Glomerular visceral epithelial cell (primary cell): ENCODE measurements around the gene DNAJC6.
"Not testable (repeated sequence)": the region's sequence is repeated elsewhere in the genome, so short reads cannot be mapped to it uniquely, and the experiment has no call there.

ENCODE experiments used
- DNase-seq: peaks from one replicate; pipeline ENCODE4 v3.0.0-alpha.2; 2016; ENCODE audit errors: extremely low spot score

The DNAJC6 gene

DNA sequence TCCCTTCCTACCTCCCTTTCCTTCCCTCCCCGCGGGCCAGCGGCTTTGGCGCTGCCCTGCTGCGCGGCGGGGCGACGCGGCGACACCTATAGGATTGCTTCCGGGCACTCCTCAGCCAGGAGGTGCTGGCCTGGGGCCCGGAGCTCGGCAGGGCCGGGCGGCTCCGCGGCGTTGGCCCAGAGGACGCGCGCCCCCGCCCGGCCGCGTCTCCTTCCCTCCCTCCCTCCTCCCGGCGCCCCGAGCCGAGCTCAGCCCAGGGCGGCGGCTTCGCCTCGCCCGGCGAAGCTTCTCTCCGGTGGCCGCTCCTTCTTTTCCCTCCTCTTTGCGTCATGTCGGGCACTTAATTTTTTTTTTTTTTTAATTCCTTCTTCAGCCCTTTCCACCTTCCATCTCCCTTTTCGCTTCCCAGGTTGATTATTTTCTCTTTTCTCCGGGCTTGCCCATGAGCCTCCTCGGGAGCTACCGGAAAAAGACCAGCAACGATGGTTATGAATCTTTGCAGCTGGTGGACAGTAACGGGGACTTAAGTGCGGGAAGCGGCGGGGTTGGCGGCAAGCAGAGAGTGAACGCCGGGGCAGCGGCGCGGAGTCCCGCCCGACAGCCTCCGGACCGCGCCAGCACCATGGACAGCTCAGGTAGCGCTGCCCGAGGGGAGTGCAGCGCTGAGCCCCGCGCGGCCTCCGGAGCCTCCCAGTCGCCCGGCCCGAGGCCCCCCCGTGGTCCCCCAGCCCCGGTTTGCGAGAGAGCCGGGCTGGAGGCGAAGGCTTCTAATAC is at the start of gene DNAJC6:
Gene DNAJC6, plus strand, starts transcription at position 240 of the 774 bp plus-strand sequence. Its CDS starts 203 bp downstream, at position 443.
- DNase-seq = peak; percentile 76

DNA sequence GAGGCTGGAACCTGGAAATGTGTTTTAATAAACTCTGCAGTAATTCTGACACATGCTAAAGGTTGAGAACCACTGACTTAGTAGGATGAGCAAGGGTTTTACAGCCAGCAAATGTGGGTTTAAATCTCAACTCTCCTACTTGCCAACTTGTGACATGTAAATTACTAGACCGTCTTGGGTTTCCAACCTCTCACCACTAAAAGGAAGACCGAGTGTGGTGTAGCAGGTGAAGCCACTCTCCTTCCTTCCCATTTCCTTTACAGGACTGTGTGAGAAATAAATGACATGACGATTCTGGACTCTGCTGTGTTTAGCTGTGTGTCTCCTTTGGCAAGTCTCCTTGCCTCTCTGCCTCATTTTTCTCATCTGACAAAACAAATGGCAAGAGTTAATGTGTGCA is 49.5 kb upstream of the DNAJC6 start:
- no peak for DNase-seq

GRCh38 chr1:65260851-65261473 is 48.4 kb upstream of the DNAJC6 start:
- peak; percentile 69 for DNase-seq

- no peak for DNase-seq
Observed at GRCh38 chr1:65263286-65263685, 46.1 kb upstream of the DNAJC6 start.

DNA sequence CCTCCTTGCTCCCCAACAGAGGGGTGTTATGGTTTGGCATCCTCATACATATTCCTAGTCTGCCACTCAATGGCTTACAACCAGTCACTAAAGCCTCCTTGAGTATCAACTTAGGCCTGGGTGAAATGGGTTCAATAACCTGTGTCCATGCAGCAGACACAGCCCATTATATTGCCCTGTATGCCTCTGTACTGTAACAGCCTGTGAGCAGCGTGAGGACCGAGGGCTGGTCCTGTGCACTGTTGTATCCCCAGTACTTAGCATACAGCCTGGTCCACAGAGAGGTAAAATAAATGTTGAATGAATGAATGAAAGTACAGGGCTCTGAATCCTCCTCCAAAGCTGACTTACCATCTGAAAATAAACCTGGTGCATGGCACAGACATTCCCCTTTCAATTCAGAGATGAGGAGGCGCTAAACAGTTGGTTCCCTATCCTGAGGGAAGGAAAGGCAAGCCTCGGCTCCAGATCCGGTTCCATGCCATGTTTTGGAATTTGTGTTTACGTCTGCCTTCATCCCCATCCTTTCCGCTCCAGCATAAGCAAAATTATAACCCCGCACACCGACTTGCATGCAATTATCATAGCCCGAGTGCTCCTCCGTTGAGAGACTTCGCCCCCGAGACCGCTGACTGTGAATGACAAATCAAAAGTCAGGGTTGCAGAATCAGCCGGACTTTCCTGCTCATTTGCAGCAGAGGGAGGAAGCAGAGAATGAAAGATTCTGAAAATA is 45.0 kb upstream of the DNAJC6 start:
- DNase-seq = peak; percentile 54

DNA sequence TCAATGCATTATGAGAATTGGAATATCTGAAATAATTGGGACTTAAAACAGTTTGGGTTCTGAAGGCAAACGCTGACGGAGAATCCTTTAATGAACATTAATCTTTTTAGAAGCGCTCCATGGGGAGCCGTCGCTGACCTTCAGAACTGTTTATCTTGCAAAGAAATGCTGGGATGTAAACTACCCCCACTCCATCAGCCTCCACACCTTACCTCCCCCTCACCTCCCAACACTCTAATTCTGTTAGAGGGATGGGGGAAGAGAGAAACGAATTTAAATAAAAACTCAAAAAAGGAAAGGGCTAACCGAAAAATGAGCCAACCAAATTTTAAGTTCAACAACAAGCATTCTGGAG is 44.1 kb upstream of the DNAJC6 start:
- DNase-seq = no peak

DNA sequence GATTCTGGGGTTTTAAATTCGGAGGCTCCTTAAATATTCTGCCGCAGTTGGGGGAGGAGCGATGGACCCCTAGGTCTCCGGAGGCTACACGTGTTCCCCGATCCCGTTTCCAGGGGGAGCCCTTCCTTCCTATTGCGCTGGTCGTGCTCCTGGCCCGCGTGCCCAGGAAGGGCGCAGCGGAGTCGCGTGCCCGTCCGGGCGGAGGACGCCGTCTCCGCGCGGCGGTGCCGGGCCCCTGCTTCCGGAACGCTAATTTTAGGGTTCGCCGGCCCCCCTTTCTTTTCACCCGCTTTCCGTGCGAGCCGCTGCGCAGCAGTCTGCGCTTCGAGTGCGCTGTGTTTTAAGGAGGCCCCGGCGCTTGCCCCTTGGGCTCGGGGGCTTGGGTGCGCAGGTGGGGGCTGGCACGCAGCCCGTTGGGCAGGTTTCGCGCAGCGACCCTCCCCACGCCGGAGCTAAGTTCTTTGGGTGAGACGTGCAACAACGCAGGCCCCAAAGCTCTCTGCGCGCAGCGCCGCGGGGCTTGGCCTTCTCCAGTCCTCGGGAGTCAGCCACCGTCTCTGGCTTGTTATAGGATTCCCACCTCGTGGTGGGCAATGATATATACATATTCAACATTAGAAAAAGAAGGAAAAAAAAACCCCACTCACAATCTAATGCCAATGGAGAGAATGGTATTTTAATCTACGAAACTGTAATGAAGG is 43.5 kb upstream of the DNAJC6 start:
- peak; percentile 56 for DNase-seq

DNA sequence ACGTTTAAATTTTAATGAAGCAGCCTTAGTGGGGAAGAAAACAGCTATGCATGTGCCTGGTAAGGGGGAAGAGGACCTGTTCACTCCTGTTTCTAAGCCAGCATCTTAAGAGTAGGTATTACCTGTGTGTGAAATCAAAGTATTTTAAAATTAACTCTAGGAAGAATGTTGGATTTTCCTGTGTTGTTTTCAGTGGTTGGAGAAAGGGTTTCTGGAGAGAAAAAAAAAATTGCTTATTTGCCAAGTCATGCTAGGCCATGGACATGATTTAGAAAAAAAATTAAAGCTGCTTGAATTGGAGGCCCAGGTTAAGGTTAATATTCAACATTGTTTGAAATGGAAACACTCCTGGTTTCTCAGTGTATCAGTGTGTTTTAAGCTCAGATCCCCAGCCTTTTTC is 42.9 kb upstream of the DNAJC6 start:
- DNase-seq = no peak

DNA sequence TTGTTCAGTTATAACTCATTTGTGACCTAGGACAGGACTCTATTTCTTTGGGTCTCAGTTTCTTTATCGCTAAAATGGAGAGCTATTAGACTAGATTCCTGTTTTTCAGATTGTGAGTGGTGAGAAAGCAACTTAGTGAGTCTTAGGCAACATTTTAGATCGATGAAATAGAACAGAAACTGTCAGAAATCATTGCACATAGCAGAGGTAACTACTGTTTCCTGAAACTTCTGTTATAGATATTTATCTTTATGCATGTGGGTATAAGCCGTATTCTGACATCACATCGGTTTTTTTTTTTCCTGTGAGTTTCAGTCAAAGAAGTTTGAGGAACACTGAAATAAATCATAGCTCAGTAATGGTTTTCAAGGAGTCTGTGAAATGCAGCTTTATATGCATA is 42.1 kb upstream of the DNAJC6 start:
- no peak for DNase-seq

DNA sequence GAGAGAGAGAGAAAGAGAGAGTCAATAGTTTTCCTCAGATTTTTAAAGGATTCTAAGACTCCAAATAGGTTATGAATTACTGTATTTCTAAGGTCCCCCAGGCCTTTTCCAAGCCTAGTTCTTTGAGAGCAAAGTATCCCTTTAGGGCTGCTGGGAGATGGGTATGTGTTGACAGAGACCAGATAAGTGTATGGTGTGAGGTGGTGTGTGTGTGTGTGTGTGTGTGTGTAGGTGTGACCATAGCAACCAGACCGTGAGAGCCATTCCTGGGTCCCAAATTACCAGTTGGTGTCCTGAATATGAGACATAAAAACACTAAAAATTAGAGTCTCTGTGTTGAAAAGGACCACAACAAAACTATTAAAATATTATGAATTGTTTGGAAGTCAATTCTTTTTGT is 41.7 kb upstream of the DNAJC6 start:
- DNase-seq = no peak

DNA sequence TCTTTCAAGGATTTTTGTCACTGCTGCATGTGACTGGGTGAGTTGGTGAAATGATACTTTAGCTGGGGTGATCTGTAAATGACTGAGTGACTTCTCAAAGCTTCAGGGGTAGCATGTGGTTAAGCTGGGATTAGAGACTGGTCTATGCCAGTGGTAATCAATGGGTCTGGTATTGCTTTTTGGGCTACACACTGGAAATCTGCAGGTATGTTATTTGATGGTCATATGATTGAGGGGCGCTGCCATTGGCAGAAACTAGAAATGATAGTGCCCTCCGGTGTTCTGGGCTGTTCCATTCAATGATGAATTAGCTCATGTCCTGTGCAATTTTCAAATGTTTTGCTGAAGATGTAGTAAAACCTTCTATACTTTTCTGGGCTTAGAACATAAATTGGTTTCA is 39.7 kb upstream of the DNAJC6 start:
- DNase-seq = no peak

- DNase-seq = no peak
Observed at GRCh38 chr1:65276197-65276939, 33.0 kb upstream of the DNAJC6 start.

DNA sequence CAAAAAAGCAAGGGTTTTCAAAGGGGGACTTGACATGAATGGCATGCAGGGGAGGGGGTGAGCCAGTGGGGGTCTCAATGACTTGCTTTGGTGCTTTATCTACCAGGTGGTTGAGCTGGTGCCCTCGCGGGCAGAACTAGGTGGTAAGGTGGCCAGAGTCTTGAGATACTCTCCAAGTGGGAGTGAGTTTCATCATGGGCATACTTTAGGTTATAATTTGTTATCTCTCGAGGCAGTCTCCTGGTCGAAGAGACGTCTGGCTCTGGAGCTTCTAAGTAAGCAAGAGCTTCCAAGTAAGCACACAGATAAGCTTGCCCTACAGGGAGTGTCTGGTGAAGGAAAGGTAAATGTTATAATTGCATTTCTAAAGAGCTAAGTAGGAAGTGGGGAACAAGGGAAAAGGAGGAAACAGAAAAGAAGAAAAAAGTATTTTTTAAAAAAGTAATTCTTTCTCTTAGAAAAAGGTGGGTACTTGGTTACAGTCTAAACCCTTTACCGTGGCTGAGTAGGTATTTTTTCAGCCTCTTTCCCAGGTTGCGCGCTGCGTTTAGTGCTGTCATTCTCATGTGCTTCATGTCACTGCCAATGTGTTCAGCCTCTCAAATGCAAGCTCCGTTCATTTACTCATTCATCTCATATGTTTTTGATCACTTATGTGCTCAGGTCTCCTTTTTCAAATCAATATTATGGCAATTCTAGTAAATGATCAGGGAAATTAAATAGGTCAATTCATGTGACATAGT is 31.6 kb upstream of the DNAJC6 start:
- DNase-seq = no peak

DNA sequence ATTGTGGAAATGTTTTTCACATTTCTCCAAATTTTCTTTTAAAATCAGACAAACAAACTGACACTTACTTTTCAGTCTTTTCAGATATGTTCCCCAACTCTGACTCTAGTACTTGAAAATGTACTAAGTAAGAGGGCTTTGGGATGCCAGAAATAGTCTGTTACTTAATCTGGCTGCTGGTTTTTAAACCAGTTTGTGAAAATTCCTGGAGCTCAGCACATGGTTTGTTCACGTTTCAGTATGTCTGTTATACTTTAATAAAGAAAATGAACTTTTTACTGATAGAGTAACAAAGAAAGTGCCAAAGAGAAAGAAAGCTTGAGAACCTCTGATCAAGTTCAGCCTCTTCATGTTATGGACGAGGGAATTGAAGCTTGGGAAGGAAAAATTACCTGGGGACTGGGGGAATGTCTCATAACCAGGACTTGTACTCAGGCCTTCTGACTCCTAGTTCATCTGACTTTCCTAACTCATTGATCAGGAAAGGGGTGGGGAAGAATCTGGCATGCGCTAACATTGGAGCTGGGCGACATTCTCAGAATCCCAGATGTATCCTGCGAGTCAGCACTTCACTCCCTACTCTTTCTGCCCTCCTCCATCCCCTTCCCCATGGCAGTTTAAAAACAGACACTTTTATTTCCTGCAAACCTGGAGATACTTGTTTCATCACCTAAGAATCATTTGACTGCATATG is 30.8 kb upstream of the DNAJC6 start:
- DNase-seq = no peak

DNA sequence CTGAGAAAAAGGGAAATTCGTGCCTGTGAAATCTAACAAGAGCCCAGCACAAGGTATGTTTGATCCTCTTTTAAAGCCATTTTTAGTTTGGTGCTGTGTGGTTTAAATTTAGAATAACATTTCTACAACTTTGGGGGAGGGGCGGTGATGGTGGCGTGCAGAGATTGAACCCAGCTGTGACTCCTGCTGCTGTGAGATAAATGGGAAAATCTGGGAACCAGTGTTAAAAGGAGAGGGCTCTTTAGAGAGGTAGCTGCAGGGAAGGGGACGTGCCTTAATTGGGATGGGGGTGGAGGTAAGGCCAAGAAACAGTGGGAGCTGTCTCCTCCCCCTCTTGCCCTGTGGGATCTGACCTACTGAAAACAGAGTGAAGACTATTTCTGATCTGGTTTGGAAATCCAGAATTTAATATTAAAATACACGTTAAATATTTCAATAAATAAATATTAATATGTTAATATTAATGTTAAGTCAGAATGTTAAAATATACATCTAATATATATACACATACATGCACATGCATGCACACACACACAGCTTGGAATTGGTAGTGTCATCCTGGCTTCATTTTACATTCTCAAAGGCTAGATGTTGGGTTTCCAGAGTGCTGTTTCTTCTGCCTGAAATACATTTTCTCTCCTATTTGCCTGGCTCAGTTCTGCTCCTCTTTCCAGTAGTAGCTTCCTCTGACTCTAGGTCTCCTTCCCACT is 30.1 kb upstream of the DNAJC6 start:
- DNase-seq = no peak

DNA sequence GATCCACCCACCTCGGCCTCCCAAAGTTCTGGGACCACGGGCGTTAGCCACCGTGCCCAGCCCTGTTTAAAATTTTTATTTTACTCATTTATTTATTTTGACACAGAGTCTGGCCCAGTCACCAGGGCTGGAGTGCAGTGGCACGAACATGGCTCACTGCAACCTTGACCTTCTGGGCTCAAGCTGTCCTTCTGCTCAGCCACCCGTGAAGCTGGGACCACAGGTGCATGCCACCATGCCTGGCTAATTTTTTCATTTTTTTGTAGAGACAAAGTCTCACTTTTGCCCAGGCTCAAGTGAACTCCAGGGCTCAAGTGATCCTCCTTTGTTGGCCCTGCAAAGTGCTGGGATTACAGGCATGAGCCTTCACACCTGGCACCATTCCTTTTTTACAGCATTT is 27.5 kb upstream of the DNAJC6 start:
- no peak for DNase-seq

DNA sequence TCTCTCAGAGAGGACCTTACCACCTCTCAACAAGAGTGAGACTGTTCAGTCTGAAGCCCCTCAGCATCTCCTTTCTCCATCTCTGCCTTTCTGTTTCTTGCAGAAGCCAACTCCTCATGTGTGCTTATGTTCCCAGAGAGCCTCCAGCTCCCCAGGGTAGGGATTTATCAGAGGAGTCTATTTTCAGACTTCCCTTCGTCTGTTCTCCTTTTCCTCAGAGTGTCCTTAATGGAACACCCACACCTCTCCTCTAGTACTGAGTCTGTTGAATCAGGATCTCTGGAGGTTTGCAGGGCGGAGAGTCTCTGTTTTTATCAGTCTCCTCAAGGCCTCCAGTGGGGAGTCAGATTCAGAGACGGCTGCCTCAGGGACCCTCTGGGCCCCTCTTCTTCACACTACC is 25.1 kb upstream of the DNAJC6 start:
- DNase-seq = no peak

- no peak for DNase-seq
Observed at GRCh38 chr1:65289449-65289848, 19.9 kb upstream of the DNAJC6 start.

DNA sequence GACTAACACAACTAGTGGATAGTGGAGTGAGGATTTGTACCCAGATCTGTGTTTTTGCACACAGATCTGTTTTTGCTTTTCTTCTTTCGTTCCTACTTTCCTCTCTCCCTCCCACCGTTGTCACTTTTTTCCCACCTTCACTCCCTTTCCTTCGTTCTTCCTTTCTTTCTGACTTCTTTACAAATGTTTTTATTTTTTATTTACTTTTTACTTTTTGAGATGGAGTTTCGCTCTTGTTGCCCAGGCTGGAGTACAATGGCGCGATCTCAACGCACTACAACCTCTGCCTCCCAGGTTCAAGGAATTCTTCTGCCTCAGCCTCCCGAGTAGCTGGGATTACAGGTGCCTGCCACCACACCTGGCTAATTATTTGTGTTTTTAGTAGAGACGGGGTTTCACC is 17.5 kb upstream of the DNAJC6 start:
- DNase-seq = not testable (repeated sequence)
